Posterior vena cava (tissue), 2 donors: Measurements from ENCODE around the gene SRL. TPM values are rescaled to one million over a fixed set of nuclear protein-coding genes. Genes with fewer than 3 reads are reported as not detected.

Experiments used
- DNase-seq: peaks from one replicate; pipeline ENCODE4 v3.0.0-alpha.2; 2020; ENCODE audit warnings: low spot score
- intact Hi-C, 2 donors: fragments of 100-400 bp; cut with DNase I; formaldehyde crosslinking; loops; one replicate each; pipeline versions ENCODE4 v1.14.1 to v1.14.2; 2022 to 2023
- total RNA-seq, 2 donors: library from RNA; stranded (reverse); fragmentation: NEBNext Ultra II Directional; extraction: Animal tissue kit (Norgen Biotek cat#: 25700); gene quantifications; one replicate each; pipeline ENCODE4 v1.2.1, GENCODE V29; 2021
- donor health status: DM: yes; HTN: yes; CAD: no.
- donor health status: DM: yes; HTN: yes; CAD: no.

Gene SRL
- total RNA-seq, 2 donors from 2014 or later: 4.1 to 4.6 TPM

DNA sequence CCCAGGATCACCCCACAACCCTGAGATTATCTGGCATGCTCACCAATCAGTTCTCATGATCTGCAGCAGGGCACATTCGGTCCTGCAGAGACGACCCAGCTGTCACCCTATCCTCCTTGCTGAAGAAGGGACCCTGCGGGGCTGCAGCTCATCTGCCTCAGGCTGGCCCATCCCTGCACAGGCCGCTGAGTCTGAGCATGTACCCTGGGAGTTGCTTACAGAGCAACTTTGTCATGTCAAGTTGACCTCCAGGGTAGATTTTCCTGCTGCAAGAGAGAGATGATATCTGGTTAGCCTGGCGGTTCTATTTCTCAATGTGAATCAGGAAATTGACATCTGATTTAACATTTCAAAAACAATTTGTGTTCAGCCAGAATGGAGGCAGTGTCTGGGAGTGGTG lies 89.6 kb downstream of the SRL start:
- intact Hi-C loops: no loop called here
- no peak for DNase-seq

DNA sequence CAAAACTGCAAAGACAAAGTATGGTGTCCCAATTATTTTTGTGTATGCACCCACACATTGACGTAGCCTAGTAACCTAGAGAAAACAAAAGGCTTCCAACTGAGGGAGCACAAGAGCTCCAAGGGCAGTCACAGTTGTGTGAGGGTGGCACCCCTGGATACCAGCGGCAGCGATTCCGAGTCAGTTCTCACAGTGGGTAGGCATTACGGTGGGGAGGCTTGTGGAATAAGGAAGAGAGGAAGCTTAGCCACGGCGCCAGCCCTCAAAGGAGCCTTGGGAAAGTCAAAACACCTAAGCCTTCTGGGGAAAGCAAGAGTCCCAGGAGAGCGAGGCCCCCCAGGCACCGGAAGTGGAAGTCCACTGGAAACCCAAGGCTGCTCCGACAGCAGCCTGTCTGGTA lies 94.6 kb downstream of the SRL start:
- intact Hi-C loops: no loop called here
- DNase-seq: no peak

DNA sequence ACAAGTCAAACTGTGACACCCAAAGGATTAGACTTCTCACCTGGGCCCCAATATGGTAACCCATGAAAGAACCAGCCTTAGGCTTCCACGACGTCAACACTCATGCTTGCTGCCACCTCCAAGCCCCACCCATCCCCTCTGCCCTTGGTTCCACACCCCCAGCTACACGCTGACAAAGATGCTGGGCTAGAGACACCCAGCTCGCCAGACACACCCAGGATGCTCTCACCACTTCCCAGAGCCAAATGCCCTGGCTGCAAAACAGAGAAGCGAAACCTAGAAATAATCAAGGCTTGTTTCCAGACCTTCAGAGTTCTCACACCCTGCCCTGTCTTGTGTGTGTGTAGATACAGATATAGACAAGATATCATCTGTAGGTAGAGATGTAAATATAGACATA lies 99.6 kb downstream of the SRL start:
- intact Hi-C loops: no loop called here
- no peak for DNase-seq

DNA sequence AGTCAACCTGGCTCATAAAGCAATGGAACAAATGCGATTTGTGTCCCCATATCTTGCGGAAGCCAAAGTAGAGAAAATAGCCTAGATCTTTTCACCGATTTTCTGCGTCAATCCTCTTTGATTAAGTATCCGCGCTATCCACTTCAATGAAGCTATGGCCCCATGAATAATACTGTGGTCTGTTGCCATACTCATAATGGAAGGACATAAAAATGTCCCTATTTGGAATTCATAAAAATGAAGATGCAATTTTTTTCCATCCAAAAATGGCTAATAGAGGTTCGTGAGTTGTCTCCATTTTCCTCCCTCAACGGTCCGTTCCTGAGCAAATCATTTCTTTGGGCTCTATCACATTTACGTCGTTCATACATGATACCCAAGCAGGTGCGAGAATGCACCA lies 100.3 kb downstream of the SRL start:
- no peak for DNase-seq
- intact Hi-C loops: no loop called here

DNA sequence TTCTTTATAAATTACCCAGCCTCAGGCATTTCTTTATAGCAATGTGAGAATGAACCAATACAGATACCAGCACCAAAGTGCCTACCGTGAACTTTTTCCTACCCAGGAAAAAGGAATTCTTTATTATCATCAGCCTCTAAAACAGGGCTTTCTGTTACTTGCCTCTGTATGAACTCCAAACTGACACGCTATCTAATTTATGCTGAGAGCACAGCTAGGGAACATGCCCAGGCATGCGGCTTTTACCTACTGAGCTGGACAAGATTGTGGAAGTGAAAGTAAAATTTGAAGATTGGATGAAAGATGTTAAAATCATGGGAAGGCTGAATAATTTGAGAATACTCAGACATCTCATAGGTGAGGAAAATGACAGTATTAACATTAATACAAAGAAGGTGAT lies 101.2 kb downstream of the SRL start:
- intact Hi-C loops: no loop called here
- DNase-seq: no peak

DNA sequence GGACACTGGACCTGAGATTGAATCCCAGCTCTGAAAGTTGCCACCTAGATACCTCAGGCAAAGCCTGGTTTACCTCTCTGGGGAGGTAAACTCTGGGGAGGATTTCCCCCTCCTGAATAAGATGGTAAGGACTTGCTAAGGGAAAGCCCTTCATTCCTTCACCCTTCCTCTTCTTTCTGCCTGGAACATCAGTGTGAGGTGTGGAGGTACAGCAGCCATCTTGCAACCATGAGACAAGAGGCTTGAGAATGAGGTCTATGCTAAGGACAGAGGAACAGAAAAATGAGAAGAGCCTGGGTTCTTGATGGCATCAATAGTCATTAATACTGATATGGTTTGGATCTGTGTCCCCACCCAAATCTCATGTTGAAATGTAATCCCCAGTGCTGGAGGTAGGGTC lies 101.9 kb downstream of the SRL start:
- DNase-seq: no peak
- intact Hi-C loops: no loop called here

Other genes with a start within 250 kb of the SRL start
- gene ADCY9, start 125.6 kb downstream of the SRL start, total RNA-seq: 10 to 100 TPM; 20.8 to 20.9 TPM
- 1 to 10 TPM; 4.0 to 5.4 TPM for gene TFAP4, start 30.9 kb upstream of the SRL start, total RNA-seq
- 10 to 100 TPM; 35.6 to 49.0 TPM for gene GLIS2, start 74.0 kb upstream of the SRL start, total RNA-seq
- gene PAM16, start 109.2 kb upstream of the SRL start, total RNA-seq: 10 to 100 TPM; 25.3 to 28.8 TPM
- 10 to 100 TPM; 67.1 to 89.3 TPM for gene VASN, start 129.8 kb upstream of the SRL start, total RNA-seq
- gene CORO7, start 174.5 kb upstream of the SRL start, total RNA-seq: 10 to 100 TPM; 28.5 to 29.5 TPM
- gene DNAJA3, start 183.8 kb upstream of the SRL start, total RNA-seq: 10 to 100 TPM; 22.4 to 23.6 TPM
- gene NMRAL1, start 232.5 kb upstream of the SRL start, total RNA-seq: 10 to 100 TPM; 18.8 to 25.3 TPM
- gene HMOX2, start 234.3 kb upstream of the SRL start, total RNA-seq: 10 to 100 TPM; 28.3 to 30.5 TPM